Measurements from ENCODE around the gene ESM1. TPM values are rescaled to one million over a fixed set of nuclear protein-coding genes. Genes with fewer than 3 reads are reported as not detected.

The ESM1 gene
- total and polyA plus RNA-seq, 2 of the 8 experiments (the other 6 are each of a cell fraction or from before 2014, with no cell fraction given) = not detected

DNA sequence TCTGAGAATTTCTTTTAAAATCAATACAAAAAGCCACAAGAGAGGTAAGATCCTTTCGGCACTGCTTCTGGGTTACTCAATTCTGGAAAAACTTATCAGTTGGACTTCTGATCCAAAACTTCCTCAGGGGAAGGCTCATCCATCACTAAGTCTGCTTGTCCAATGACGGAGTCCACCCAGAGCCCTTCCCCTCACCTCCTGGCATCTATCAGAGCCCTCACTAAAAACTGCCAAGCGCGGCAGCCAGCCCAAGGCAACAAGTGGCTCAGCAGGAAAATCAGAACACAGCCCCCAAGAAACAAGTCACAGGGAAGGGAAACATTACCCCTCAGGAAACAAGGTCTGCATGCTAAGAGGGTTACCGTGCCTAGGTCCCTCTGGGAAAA lies 869 bp upstream of the ESM1 start (continued):
- no peak for TF ChIP-seq HDAC2 (IDR thresholded peaks at IDR 0.05; ENCODE audit: borderline replicate concordance in 1 of 2, low read depth in 2 of 2, low read length in 2 of 2)

Data from H1 (cell line).